SU-DHL-6 (cell line): ENCODE data around the gene SCN3A.

Experiments
- CTCF ChIP-seq: fragments of 200-600 bp; sonication (generic); IDR thresholded peaks from one replicate; pipeline ENCODE4 v1.5.1; 2017; ENCODE audit warnings: antibody characterized with exemption, mild to moderate bottlenecking, low read length, moderate library complexity; ENCODE audit not compliant: insufficient read depth, poor library complexity, severe bottlenecking
- EZH2phosphoT487 ChIP-seq: fragments of 200-600 bp; sonication (generic), shearing (Covaris generic); conservative IDR thresholded peaks from 2 replicates; pipeline ENCODE4 v1.6.1; 2018; ENCODE audit warnings: mild to moderate bottlenecking, antibody characterized with exemption, low read length, moderate library complexity, mixed read lengths

DNA sequence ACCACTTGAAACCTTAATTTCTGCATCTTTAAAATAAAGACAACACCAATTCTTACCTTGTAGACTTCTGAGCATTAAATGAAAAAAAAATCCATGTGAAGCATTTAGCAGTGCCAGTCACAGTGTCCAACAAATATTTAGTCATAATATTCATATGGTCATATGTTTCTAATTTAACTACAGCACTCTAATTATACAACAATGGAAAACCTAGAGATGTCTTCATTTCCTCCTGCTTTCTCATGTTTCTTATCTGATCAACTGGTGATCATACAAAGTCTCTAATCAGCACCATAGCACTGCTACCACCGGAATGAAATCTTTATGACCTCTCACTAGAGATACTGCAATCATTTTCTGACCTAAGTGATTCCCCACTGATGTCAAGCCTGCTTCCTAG is 10.2 kb upstream of the SCN3A start:
- TF ChIP-seq CTCF (no peak), EZH2phosphoT487 (no peak)
